ENCODE data around the gene GPR15. TPM values are rescaled to one million over a fixed set of nuclear protein-coding genes. Genes with fewer than 3 reads are reported as not detected.

GPR15 gene
- total and polyA plus RNA-seq, 2 donors from 2014 or later, result not detected

DNA sequence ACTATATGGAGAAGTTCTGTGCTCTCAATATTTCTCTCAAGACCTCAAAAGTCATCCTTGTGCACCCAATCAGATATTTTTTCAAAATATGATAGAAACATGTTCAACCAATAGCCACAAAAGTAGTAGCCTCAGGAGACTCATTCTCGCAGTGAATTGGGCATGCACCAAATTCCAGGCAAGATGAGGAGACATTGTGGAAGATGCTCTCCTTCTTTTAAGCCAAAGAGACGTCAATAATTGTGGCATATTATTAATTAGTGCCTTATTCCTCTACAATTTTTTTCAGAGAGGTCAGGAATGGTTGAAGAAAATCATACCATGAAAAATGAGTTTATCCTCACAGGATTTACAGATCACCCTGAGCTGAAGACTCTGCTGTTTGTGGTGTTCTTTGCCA, 34.4 kb upstream of the GPR15 start, which contains the start of gene OR5K2:
OR5K2 (plus strand) TSS at position 301 of the 400 bp plus-strand sequence; CDS start at position 301, 0 bp downstream.
- no peak for FAIRE-seq
- Histone ChIP-seq H3K4me3 (ENCODE audit: low read length in 3 of 3) (no peak within 1 kb of the TSS), H3K27ac (ENCODE audit: low read depth in 2 of 2, low read length in 2 of 2) (no peak within 1 kb of the TSS), H3K9ac (ENCODE audit: low read length in 3 of 3) (no peak within 1 kb of the TSS), H3K27me3 (ENCODE audit: control insufficient read depth, insufficient read depth, low read length) (no peaks in the 10 kb centered on the region), H3K36me3 (ENCODE audit: control insufficient read depth in 2 of 3, insufficient read depth in 3 of 3, low read length in 3 of 3) (no peaks in the 10 kb centered on the region), H3K4me1 (ENCODE audit: control insufficient read depth in 2 of 3, insufficient read depth in 2 of 3, low read depth in 1 of 3, low read length in 3 of 3) (no peaks in the 10 kb centered on the region), H3K9me3 (ENCODE audit: control insufficient read depth in 2 of 3, insufficient read depth in 1 of 3, low read length in 3 of 3) (no peaks in the 10 kb centered on the region)
- TF ChIP-seq, protein P1, sequence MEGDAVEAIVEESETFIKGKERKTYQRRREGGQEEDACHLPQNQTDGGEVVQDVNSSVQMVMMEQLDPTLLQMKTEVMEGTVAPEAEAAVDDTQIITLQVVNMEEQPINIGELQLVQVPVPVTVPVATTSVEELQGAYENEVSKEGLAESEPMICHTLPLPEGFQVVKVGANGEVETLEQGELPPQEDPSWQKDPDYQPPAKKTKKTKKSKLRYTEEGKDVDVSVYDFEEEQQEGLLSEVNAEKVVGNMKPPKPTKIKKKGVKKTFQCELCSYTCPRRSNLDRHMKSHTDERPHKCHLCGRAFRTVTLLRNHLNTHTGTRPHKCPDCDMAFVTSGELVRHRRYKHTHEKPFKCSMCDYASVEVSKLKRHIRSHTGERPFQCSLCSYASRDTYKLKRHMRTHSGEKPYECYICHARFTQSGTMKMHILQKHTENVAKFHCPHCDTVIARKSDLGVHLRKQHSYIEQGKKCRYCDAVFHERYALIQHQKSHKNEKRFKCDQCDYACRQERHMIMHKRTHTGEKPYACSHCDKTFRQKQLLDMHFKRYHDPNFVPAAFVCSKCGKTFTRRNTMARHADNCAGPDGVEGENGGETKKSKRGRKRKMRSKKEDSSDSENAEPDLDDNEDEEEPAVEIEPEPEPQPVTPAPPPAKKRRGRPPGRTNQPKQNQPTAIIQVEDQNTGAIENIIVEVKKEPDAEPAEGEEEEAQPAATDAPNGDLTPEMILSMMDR (IDR thresholded peaks at IDR 0.05; ENCODE audit: borderline replicate concordance, extremely low read depth, insufficient read depth), result no peak
- no peak for DNase-seq
- intact Hi-C loops (cut with DNase I), result no loop called here

DNA sequence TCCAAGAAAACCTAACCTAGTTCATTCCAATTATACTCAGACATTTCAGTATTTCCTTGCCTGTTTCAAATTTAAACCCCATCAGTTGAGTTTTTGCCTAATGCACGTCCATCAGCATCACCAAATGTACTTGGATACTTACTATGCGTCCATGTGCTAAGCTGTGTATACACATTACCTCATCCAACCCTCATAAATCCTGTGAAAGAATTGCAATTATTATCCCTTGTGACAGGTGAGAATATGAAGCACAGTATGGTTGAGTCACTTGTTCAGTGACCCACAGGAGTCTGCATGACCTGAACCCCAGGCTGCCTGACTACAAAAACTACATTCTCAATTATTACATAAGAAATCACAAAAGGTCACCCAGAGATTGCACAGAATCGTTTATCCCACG, 31.8 kb upstream of the GPR15 start:
- Histone ChIP-seq H3K9ac (ENCODE audit: low read length in 3 of 3) (no peak overlapping the region), H3K4me3 (ENCODE audit: low read length in 3 of 3) (no peak overlapping the region)
- intact Hi-C loops (cut with DNase I), result no loop called here

DNA sequence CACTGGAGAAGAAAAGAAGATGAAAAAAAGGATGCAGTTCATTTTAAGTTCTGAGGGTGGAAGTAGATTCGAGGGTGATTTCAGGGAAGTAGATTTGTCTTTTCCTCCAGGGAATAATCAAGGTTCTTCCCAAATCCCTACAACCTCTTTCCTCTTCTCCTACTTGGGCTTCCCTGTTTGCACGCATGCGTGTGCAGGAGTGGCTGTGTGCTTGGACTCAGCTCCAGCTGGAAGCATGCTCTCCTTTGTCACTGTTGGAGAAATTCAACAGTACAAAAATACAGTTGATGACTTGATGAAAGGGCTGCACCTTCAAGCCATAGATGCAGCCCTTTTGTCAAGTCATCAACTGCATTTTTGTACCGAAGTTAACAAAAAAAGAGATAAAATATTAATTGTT, 30.5 kb upstream of the GPR15 start:
- Histone ChIP-seq H3K4me3 (ENCODE audit: low read length in 3 of 3) (no peak overlapping the region), H3K27ac (ENCODE audit: low read depth in 2 of 2, low read length in 2 of 2) (no peak overlapping the region), H3K9ac (ENCODE audit: low read length in 3 of 3) (no peak overlapping the region), H3K4me1 (ENCODE audit: control insufficient read depth in 2 of 3, insufficient read depth in 2 of 3, low read depth in 1 of 3, low read length in 3 of 3) (no peaks in the 10 kb centered on the region), H3K27me3 (ENCODE audit: control insufficient read depth, insufficient read depth, low read length) (no peaks in the 10 kb centered on the region), H3K9me3 (ENCODE audit: control insufficient read depth in 2 of 3, insufficient read depth in 1 of 3, low read length in 3 of 3) (no peaks in the 10 kb centered on the region), H3K36me3 (ENCODE audit: control insufficient read depth in 2 of 3, insufficient read depth in 3 of 3, low read length in 3 of 3) (no peaks in the 10 kb centered on the region)
- TF ChIP-seq, protein P1 (IDR thresholded peaks at IDR 0.05; ENCODE audit: borderline replicate concordance, extremely low read depth, insufficient read depth), result no peak
- no peak for DNase-seq
- no peak for FAIRE-seq
- intact Hi-C loops (cut with DNase I), result no loop called here

More for the DNA sequence above, 31.8 kb upstream of the GPR15 start:
- no peaks in the 10 kb centered on the region for H3K4me1 ChIP-seq (ENCODE audit: control insufficient read depth in 2 of 3, insufficient read depth in 2 of 3, low read depth in 1 of 3, low read length in 3 of 3)
- no peaks in the 10 kb centered on the region for H3K9me3 ChIP-seq (ENCODE audit: control insufficient read depth in 2 of 3, insufficient read depth in 1 of 3, low read length in 3 of 3)
- H3K36me3 ChIP-seq (ENCODE audit: control insufficient read depth in 2 of 3, insufficient read depth in 3 of 3, low read length in 3 of 3), result no peaks in the 10 kb centered on the region
- no peak for DNase-seq
- FAIRE-seq, result no peak
- TF ChIP-seq, protein P1 (IDR thresholded peaks at IDR 0.05; ENCODE audit: borderline replicate concordance, extremely low read depth, insufficient read depth), result no peak
- no peak overlapping the region for H3K27ac ChIP-seq (ENCODE audit: low read depth in 2 of 2, low read length in 2 of 2)
- no peaks in the 10 kb centered on the region for H3K27me3 ChIP-seq (ENCODE audit: control insufficient read depth, insufficient read depth, low read length)

Measured in kidney (tissue), 14 donors.